ENCODE results near the gene ADAM11. TPM values are rescaled to one million over a fixed set of nuclear protein-coding genes. Genes with fewer than 3 reads are reported as not detected.
A peak's percentile ranks its signal among the peaks of the same experiment; 100 is the strongest.

The ADAM11 gene
- polyA plus RNA-seq, 1 donor (not counting 4 experiments of a cell fraction or from before 2014, with no cell fraction given), result 0.03 TPM

- no peak for DNase-seq (ENCODE audit: low read depth, low spot score)
- TF ChIP-seq CTCF (optimal IDR thresholded peaks at IDR 0.05 in 1 of 3, IDR thresholded peaks at IDR 0.05 in 1 of 3, conservative IDR thresholded peaks at IDR 0.05 in 1 of 3; ENCODE audit: extremely low read depth in 1 of 3, insufficient read depth in 2 of 3, low read length in 3 of 3), result no peak
- no peak for TF ChIP-seq EZH2 (IDR thresholded peaks at IDR 0.05; ENCODE audit: low read length)
- dilution Hi-C loops (cut with MboI; ENCODE audit: extremely low pct_ligation_motif_present, low sequenced_read_pairs), result no loop called here
Observed at GRCh38 chr17:44788139-44788538, 29.4 kb downstream of the ADAM11 start.

GRCh38 chr17:44792276-44792675 lies 33.5 kb downstream of the ADAM11 start:
- dilution Hi-C loops (cut with MboI; ENCODE audit: extremely low pct_ligation_motif_present, low sequenced_read_pairs), result no loop called here

More at GRCh38 chr17:44788139-44788538, 29.4 kb downstream of the ADAM11 start:
- Histone ChIP-seq H4K20me1 (ENCODE audit: control insufficient read depth, extremely low read depth, insufficient read depth, low read length) (no peaks in the 10 kb centered on the region), H3K9me1 (ENCODE audit: control insufficient read depth, extremely low read depth, insufficient read depth, low read length) (no peaks in the 10 kb centered on the region), H3K27me3 (ENCODE audit: control insufficient read depth, extremely low read depth, insufficient read depth, low read length) (no peaks in the 10 kb centered on the region), H3K4me1 (ENCODE audit: control insufficient read depth, extremely low read depth, insufficient read depth, low read length) (peaks cover 8% of the 10 kb centered on the region), H3K27ac (ENCODE audit: control insufficient read depth, insufficient read depth, low read length) (no peak overlapping the region), H3K9me3 (ENCODE audit: control insufficient read depth, low read depth, low read length) (no peaks in the 10 kb centered on the region), H3K4me2 (ENCODE audit: control insufficient read depth, extremely low read depth, insufficient read depth, low read depth, low read length) (no peak overlapping the region), H3K36me3 (ENCODE audit: control insufficient read depth in 2 of 2, extremely low read depth in 1 of 2, insufficient read depth in 2 of 2, low read length in 2 of 2) (no peaks in the 10 kb centered on the region), H3K9ac (ENCODE audit: control insufficient read depth, extremely low read depth, insufficient read depth, low read length) (no peak overlapping the region), H2AFZ (ENCODE audit: control insufficient read depth, low read length) (no peak overlapping the region), H3K4me3 (ENCODE audit: control insufficient read depth in 2 of 3, extremely low read depth in 1 of 3, insufficient read depth in 2 of 3, low read depth in 1 of 3, low read length in 3 of 3) (no peak overlapping the region), H3K79me2 (ENCODE audit: control insufficient read depth, insufficient read depth, low read length) (no peaks in the 10 kb centered on the region)
- FAIRE-seq, result no peak

More at GRCh38 chr17:44792276-44792675, 33.5 kb downstream of the ADAM11 start:
- Histone ChIP-seq H3K9me3 (ENCODE audit: control insufficient read depth, low read depth, low read length) (no peaks in the 10 kb centered on the region), H3K79me2 (ENCODE audit: control insufficient read depth, insufficient read depth, low read length) (no peaks in the 10 kb centered on the region), H2AFZ (ENCODE audit: control insufficient read depth, low read length) (no peak overlapping the region), H3K36me3 (ENCODE audit: control insufficient read depth in 2 of 2, extremely low read depth in 1 of 2, insufficient read depth in 2 of 2, low read length in 2 of 2) (peaks cover under 1 to 3% of the 10 kb centered on the region in 2 experiments), H3K27ac (ENCODE audit: control insufficient read depth, insufficient read depth, low read length) (no peak overlapping the region), H3K4me2 (ENCODE audit: control insufficient read depth, extremely low read depth, insufficient read depth, low read depth, low read length) (no peak overlapping the region), H3K9me1 (ENCODE audit: control insufficient read depth, extremely low read depth, insufficient read depth, low read length) (no peaks in the 10 kb centered on the region), H3K4me3 (ENCODE audit: control insufficient read depth in 2 of 3, extremely low read depth in 1 of 3, insufficient read depth in 2 of 3, low read depth in 1 of 3, low read length in 3 of 3) (no peak overlapping the region), H3K27me3 (ENCODE audit: control insufficient read depth, extremely low read depth, insufficient read depth, low read length) (no peaks in the 10 kb centered on the region), H4K20me1 (ENCODE audit: control insufficient read depth, extremely low read depth, insufficient read depth, low read length) (no peaks in the 10 kb centered on the region), H3K9ac (ENCODE audit: control insufficient read depth, extremely low read depth, insufficient read depth, low read length) (no peak overlapping the region), H3K4me1 (ENCODE audit: control insufficient read depth, extremely low read depth, insufficient read depth, low read length) (peaks cover 27% of the 10 kb centered on the region)
- FAIRE-seq (peak; percentile 13), DNase-seq (ENCODE audit: low read depth, low spot score) (no peak)
- no peak for TF ChIP-seq CTCF (optimal IDR thresholded peaks at IDR 0.05 in 1 of 3, IDR thresholded peaks at IDR 0.05 in 1 of 3, conservative IDR thresholded peaks at IDR 0.05 in 1 of 3; ENCODE audit: extremely low read depth in 1 of 3, insufficient read depth in 2 of 3, low read length in 3 of 3)
- no peak for TF ChIP-seq EZH2 (IDR thresholded peaks at IDR 0.05; ENCODE audit: low read length)
